K562 (cell line): ENCODE results near the gene PFAS. TPM values are rescaled to one million over a fixed set of nuclear protein-coding genes. Genes with fewer than 3 reads are reported as not detected.

Experiments used
- ATAC-seq: fragments of 200-7000 bp; cut with Tn5 transposase; 3 replicates; pipeline ENCODE4 v1.9.1; 2020; ENCODE audit warnings: moderate library complexity
- BruUV-seq: library from RNA; stranded (reverse); fragments of 400-500 nt; replicated peaks from 2 replicates; lab custom pipeline; 2021; lab: Mats Ljungman, UMichigan
- CTCF ChIA-PET: fragments of 300-600 bp; formaldehyde crosslinking; extraction: SDS; loops from one replicate; lab custom pipeline; 2021; ENCODE audit warnings: low intra/inter-chr PET ratio; lab: Yijun Ruan, JAX
- POLR2A ChIA-PET: fragments of 300-600, 350-650 bp; sonication (Branson Sonifier 250); formaldehyde crosslinking; extraction: SDS; loops from one replicate; lab custom pipeline; 2021; ENCODE audit warnings: antibody characterized with exemption, inconsistent platforms; lab: Yijun Ruan, JAX
- DNase-seq, 4 experiments: peaks; one replicate each; pipeline versions ENCODE4 v3.0.0 to v3.0.0-alpha.2; 2011 to 2018; ENCODE audit warnings: low spot score in 3 of 4, mixed read lengths in 3 of 4; ENCODE audit errors: extremely low read depth in 1 of 4
- FAIRE-seq: peaks from 2 replicates; lab custom pipeline; 2011; peaks lifted over from hg19 to GRCh38; lab: Jason Lieb, UNC
- H2AFZ ChIP-seq: 2 replicates; pipeline ENCODE4 v1.6.0; 2011; ENCODE audit warnings: low read depth, low read length, control low read depth, inconsistent platforms
- H3K27ac ChIP-seq: fragments of 200-600 bp; 3 replicates; pipeline ENCODE4 v1.8.0; 2011; ENCODE audit warnings: low read depth, mild to moderate bottlenecking, control low read depth, inconsistent platforms, low read length, moderate library complexity, mixed read lengths; ENCODE audit errors: extremely low read depth
- H3K27me3 ChIP-seq, 2 experiments: fragments of 300-600 bp in 1 of 2; 2 replicates in 1 of 2; 3 replicates in 1 of 2; pipeline versions ENCODE4 v1.6.0 to v1.8.0; 2011; ENCODE audit warnings: inconsistent platforms in 2 of 2, low read length in 2 of 2, mild to moderate bottlenecking in 1 of 2, mixed read lengths in 1 of 2, moderate library complexity in 1 of 2; ENCODE audit not compliant: control insufficient read depth in 2 of 2, insufficient read depth in 2 of 2
- H3K36me3 ChIP-seq: fragments of 300-600 bp; 3 replicates; pipeline ENCODE4 v1.8.0; 2011; ENCODE audit warnings: mild to moderate bottlenecking, low read length, inconsistent platforms; ENCODE audit not compliant: control insufficient read depth, insufficient read depth
- H3K4me1 ChIP-seq, 2 experiments: fragments of 200-600 bp in 1 of 2; replicated peaks in 1 of 2; 2 replicates in 1 of 2; 3 replicates in 1 of 2; pipeline versions ENCODE4 v1.5.1 to v1.8.0; 2011; ENCODE audit warnings: inconsistent platforms in 2 of 2, low read length in 2 of 2, mild to moderate bottlenecking in 1 of 2, mixed read lengths in 1 of 2, moderate library complexity in 1 of 2; ENCODE audit not compliant: control insufficient read depth in 2 of 2, insufficient read depth in 2 of 2
- H3K4me2 ChIP-seq: 2 replicates; pipeline ENCODE4 v1.6.1; 2011; ENCODE audit warnings: low read length, control low read depth, inconsistent platforms, mixed read lengths; ENCODE audit not compliant: insufficient read depth
- H3K4me3 ChIP-seq: fragments of 200-600 bp; sonication (generic), shearing (Covaris generic); 2 replicates; pipeline ENCODE4 v1.5.1; 2016; ENCODE audit warnings: control low read depth, inconsistent platforms
- H3K79me2 ChIP-seq: fragments of 200-600 bp; 3 replicates; pipeline ENCODE4 v1.8.0; 2011; ENCODE audit warnings: low read length, inconsistent platforms; ENCODE audit not compliant: control insufficient read depth, insufficient read depth
- H3K9ac ChIP-seq, 2 experiments: 2 replicates each; pipeline versions ENCODE4 v1.6.0 to v1.6.1; 2011; ENCODE audit warnings: low read depth in 2 of 2, low read length in 2 of 2, control low read depth in 1 of 2, inconsistent platforms in 1 of 2, mild to moderate bottlenecking in 1 of 2, mixed read lengths in 1 of 2; ENCODE audit not compliant: insufficient read depth in 1 of 2
- H3K9me1 ChIP-seq: one replicate; pipeline ENCODE4 v1.6.0; 2011; ENCODE audit warnings: inconsistent platforms, mild to moderate bottlenecking, low read length, moderate library complexity; ENCODE audit not compliant: control insufficient read depth, insufficient read depth
- H3K9me3 ChIP-seq: replicated peaks from 2 replicates; pipeline ENCODE4 v1.5.1; 2011; ENCODE audit warnings: low read depth, low read length, inconsistent platforms; ENCODE audit not compliant: control insufficient read depth, insufficient read depth
- H4K20me1 ChIP-seq: replicated peaks from 2 replicates; pipeline ENCODE4 v1.6.1; 2011; ENCODE audit warnings: low read length, inconsistent platforms, mixed read lengths; ENCODE audit not compliant: control insufficient read depth, insufficient read depth
- FIP1L1 ChIP-seq: fragments of 200-400 bp; formaldehyde crosslinking; IDR thresholded peaks from 2 replicates; pipeline ENCODE4 v1.6.1; 2018; ENCODE audit warnings: mild to moderate bottlenecking, low read depth, low read length; ENCODE audit not compliant: poor library complexity, severe bottlenecking
- GTF2F1 ChIP-seq: IDR thresholded peaks from 2 replicates; pipeline ENCODE4 v1.6.1; 2011; ENCODE audit warnings: low read depth, low read length, improper control_type of control experiment
- HDAC8 ChIP-seq: fragments of 450-650 bp; IDR thresholded peaks from 2 replicates; pipeline ENCODE4 v1.6.1; 2016; ENCODE audit warnings: mild to moderate bottlenecking, missing genetic modification characterization, moderate library complexity, missing compliant biosample characterization
- ILF3 ChIP-seq: fragments of 450-650 bp; IDR thresholded peaks from 2 replicates; pipeline ENCODE4 v1.6.1; 2018; ENCODE audit warnings: antibody characterized with exemption, mild to moderate bottlenecking, moderate library complexity, borderline replicate concordance
- JUN ChIP-seq, 2 experiments: sonication (generic) in 1 of 2; formaldehyde crosslinking in 1 of 2; IDR thresholded peaks; 2 replicates each; pipeline versions ENCODE4 v1.6.1 to v1.8.0; 2012 to 2022; ENCODE audit warnings: borderline replicate concordance in 2 of 2, mild to moderate bottlenecking in 2 of 2, improper control_type of control experiment in 1 of 2, low read depth in 1 of 2, low read length in 1 of 2, missing genetic modification reagents in 1 of 2
- POLR2AphosphoS2 ChIP-seq: IDR thresholded peaks from 2 replicates; pipeline ENCODE4 v1.6.1; 2012; ENCODE audit warnings: low read length, improper control_type of control experiment
- POLR3A ChIP-seq: IDR thresholded peaks from 2 replicates; pipeline ENCODE4 v1.6.1; 2011; ENCODE audit warnings: borderline replicate concordance, mild to moderate bottlenecking, moderate library complexity; ENCODE audit not compliant: insufficient read length, insufficient read depth; ENCODE audit errors: extremely low read depth
- RBM25 ChIP-seq: fragments of 200-400 bp; formaldehyde crosslinking; IDR thresholded peaks from 2 replicates; pipeline ENCODE4 v1.6.1; 2018; ENCODE audit warnings: low read length, low read depth, moderate library complexity; ENCODE audit not compliant: severe bottlenecking
- ZNF121 ChIP-seq: sonication (generic); formaldehyde crosslinking; conservative IDR thresholded peaks from 2 replicates; pipeline ENCODE4 v1.8.0; 2022; ENCODE audit warnings: missing genetic modification reagents
- ZNF197 ChIP-seq: fragments of 200-800 bp; sonication (Bioruptor generic); IDR thresholded peaks from 2 replicates; pipeline ENCODE4 v1.6.1; 2016; ENCODE audit warnings: low read depth, missing genetic modification characterization, missing compliant biosample characterization
- ZNF584 ChIP-seq: fragments of 200-800 bp; sonication (Bioruptor generic); IDR thresholded peaks from 2 replicates; pipeline ENCODE4 v1.6.1; 2016; ENCODE audit warnings: low read depth, mild to moderate bottlenecking, missing genetic modification characterization, missing compliant biosample characterization
- ZNF644 ChIP-seq: fragments of 200-800 bp; sonication (Bioruptor generic); IDR thresholded peaks from 2 replicates; pipeline ENCODE4 v1.6.1; 2016; ENCODE audit warnings: low read depth, missing genetic modification characterization, missing compliant biosample characterization
- ZNF778 ChIP-seq: fragments of 450-650 bp; formaldehyde crosslinking; IDR thresholded peaks from 2 replicates; pipeline ENCODE4 v1.4.0; 2020; ENCODE audit warnings: mild to moderate bottlenecking, moderate library complexity
- ZSCAN29 ChIP-seq: fragments of 450-650 bp; IDR thresholded peaks from 2 replicates; pipeline ENCODE4 v1.6.1; 2017
- WGBS: fragments of 100-300 bp; shearing (Covaris generic); methylation state at CpG from one replicate; pipeline ENCODE4 v1.1.6; 2016; ENCODE audit warnings: low coverage, mixed read lengths; ENCODE audit not compliant: insufficient coverage; ENCODE audit errors: missing lambda C conversion rate; 5-methylcytosine and 5-hydroxymethylcytosine counted together
- in situ Hi-C: fragments of 300-500 bp; cut with MboI; formaldehyde crosslinking; loops from 4 replicates; pipeline ENCODE4 v1.15.0; 2018; ENCODE audit warnings: inconsistent platforms, mixed read lengths
- intact Hi-C: fragments of 100-400 bp; cut with micrococcal nuclease; formaldehyde crosslinking; loops from 2 replicates; pipeline ENCODE4 v1.14.2; 2022
- polyA plus RNA-seq, 8 experiments: library from polyadenylated mRNA; depleted of rRNA in 4 of 8; stranded (reverse) in 5 of 8; unstranded in 3 of 8; fragments of >200 nt; fragmentation: Nextera tagmentation in 2 of 8; fragmentation: Illumina TruSeq in 1 of 8; extraction: Ambion mirVana in 2 of 8; extraction: Trizol in 1 of 8; gene quantifications; 2 replicates each; pipeline versions ENCODE4 v1.2.1 to v1.2.3, GENCODE V29; 2011 to 2014; ENCODE audit warnings: inconsistent platforms in 1 of 8, missing spikeins in 1 of 8
- total RNA-seq, 7 experiments: library from RNA; depleted of rRNA in 6 of 7; stranded (reverse); fragments of >200 nt in 6 of 7; fragmentation: Illumina TruSeq in 2 of 7; extraction: Trizol in 2 of 7; gene quantifications; 2 replicates each; pipeline versions ENCODE4 v1.2.1 to v1.2.3, GENCODE V29; 2011 to 2021; ENCODE audit warnings: low replicate concordance in 1 of 7
- TF ChIP-seq, protein P1 (sequence below): sonication (generic); formaldehyde crosslinking; IDR thresholded peaks from 2 replicates; pipeline ENCODE4 v1.9.0; 2022; ENCODE audit warnings: mild to moderate bottlenecking, missing genetic modification reagents

PFAS gene
- total and polyA plus RNA-seq, 9 of the 15 experiments (the other 6 are each of a cell fraction or from before 2014, with no cell fraction given) = 11.6 to 131 (median 43.9) TPM

- peak overlapping the region in 1 of 2 experiments; percentile 70; a peak in 2 of 4 replicates for H3K9ac ChIP-seq
- H3K4me3 ChIP-seq = no peak overlapping the region
- no peaks in the 10 kb centered on the region for H3K9me3 ChIP-seq
- intact Hi-C loops (loop anchor here (5.0 kb wide), 1 partner anchor 62 kb away; the partner anchor contains the start of gene KRABD2), in situ Hi-C loops (no loop called here)
- peaks cover 0 to 48% of the 10 kb centered on the region in 2 experiments; a peak in 2 of 5 replicates for H3K4me1 ChIP-seq
- no peak for TF ChIP-seq POLR2AphosphoS2
- no peak for TF ChIP-seq ZNF644 (tag)
- no peak for TF ChIP-seq RBM25
- TF ChIP-seq JUN (IDR thresholded peaks at IDR 0.05; ENCODE audit: borderline replicate concordance, low read depth, low read length) = no peak
- TF ChIP-seq JUN (CRISPR knock-in tag; IDR thresholded peaks at IDR 0.05; ENCODE audit: borderline replicate concordance) = no peak
- TF ChIP-seq, protein P1, sequence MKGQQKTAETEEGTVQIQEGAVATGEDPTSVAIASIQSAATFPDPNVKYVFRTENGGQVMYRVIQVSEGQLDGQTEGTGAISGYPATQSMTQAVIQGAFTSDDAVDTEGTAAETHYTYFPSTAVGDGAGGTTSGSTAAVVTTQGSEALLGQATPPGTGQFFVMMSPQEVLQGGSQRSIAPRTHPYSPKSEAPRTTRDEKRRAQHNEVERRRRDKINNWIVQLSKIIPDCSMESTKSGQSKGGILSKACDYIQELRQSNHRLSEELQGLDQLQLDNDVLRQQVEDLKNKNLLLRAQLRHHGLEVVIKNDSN (CRISPR knock-in tag) = no peak
- no peak for TF ChIP-seq FIP1L1
- TF ChIP-seq ZNF197 (CRISPR knock-in tag) = no peak
- TF ChIP-seq ZSCAN29 = no peak
- TF ChIP-seq ZNF778 (CRISPR knock-in tag) = no peak
- TF ChIP-seq ILF3 = no peak
- no peak for TF ChIP-seq ZNF584 (CRISPR knock-in tag)
- TF ChIP-seq ZNF121 (CRISPR knock-in tag) = no peak
- TF ChIP-seq HDAC8 (tag) = no peak
- TF ChIP-seq POLR3A = no peak
- no peak for TF ChIP-seq GTF2F1
- no peaks in the 10 kb centered on the region; the same call in 1 of the 2 replicates for H4K20me1 ChIP-seq
- H3K9me1 ChIP-seq = no peaks in the 10 kb centered on the region
- no peak overlapping the region for H3K27ac ChIP-seq
- CTCF ChIA-PET = no interaction called here
- H3K27me3 ChIP-seq = peaks cover 16 to 55% of the 10 kb centered on the region in 2 experiments; a peak in 4 of 5 replicates
- no peak for FAIRE-seq
- POLR2A ChIA-PET = interaction anchor here (1.4 kb wide), 1 partner anchor 11 kb away, joined by 4 read pairs; no protein-coding TSS in a partner anchor
- H3K36me3 ChIP-seq = no peaks in the 10 kb centered on the region
- H3K4me2 ChIP-seq = no peak overlapping the region
- no peak for DNase-seq
- no peak overlapping the region for H2AFZ ChIP-seq
- no peak for ATAC-seq
- 7% methylated on average over 17 of the region's 29 CpGs for WGBS
- BruUV-seq = no TSS peak
- H3K79me2 ChIP-seq = no peaks in the 10 kb centered on the region
These were observed 66.0 kb downstream of the PFAS start for GRCh38 chr17:8314797-8315763.
